ENCODE measurements around the gene SYT8. TPM values are rescaled to one million over a fixed set of nuclear protein-coding genes. Genes with fewer than 3 reads are reported as not detected.
A peak's percentile ranks its signal among the peaks of the same experiment; 100 is the strongest.

Gene SYT8
- total and polyA plus RNA-seq, 7 donors, result 0.04 to 0.28 (median 0.06) TPM; not detected in 4

DNA sequence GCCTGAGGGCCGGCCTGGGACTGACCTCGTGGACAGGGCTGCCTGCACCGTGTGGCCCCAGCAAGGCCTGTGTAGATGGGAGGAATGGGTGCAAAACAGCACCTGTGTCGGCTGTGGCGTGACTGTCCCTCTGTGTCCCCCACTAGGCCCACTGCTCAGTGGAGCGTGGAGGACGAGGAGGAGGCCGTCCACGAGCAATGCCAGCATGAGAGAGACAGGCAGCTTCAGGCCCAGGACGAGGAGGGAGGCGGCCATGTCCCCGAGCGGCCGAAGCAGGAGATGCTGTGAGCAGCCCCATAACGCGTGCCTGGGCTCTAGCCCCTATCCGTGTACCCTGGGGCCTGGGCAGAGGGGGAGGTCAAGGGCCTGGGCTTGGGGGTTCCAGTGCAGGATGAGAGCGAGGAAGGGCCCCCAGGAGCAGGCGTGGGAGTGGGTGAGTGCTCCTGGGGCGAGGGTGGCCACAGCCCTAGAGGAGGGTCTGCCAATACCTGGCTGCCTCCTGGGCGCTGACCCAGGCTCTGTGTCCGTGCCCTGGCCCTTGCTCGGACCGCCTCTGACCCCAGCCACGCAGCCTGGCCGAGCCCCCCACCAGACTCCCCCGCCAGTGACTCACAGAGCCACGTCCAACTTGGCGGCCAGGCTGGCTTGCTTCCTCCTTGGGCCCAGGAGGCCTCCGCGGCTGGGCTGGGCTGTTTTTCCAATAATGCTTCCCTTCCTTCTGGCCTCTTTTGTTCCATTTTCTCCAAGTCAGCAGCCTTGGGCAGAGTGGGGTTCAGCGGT lies 45.3 kb downstream of the SYT8 start:
- Histone ChIP-seq H3K9me3 (no peaks in the 10 kb centered on the region), H3K4me1 (peaks cover 32% of the 10 kb centered on the region), H3K36me3 (ENCODE audit: insufficient read depth in 1 of 2, low read depth in 1 of 2) (no peaks in the 10 kb centered on the region), H3K4me3 (no peak overlapping the region), H3K27ac (peak overlapping the region; percentile 84), H3K27me3 (ENCODE audit: insufficient read depth in 3 of 3, low read length in 2 of 3) (peaks cover 0 to 5% (median 3%) of the 10 kb centered on the region in 3 donors)
- TF ChIP-seq, protein P1, sequence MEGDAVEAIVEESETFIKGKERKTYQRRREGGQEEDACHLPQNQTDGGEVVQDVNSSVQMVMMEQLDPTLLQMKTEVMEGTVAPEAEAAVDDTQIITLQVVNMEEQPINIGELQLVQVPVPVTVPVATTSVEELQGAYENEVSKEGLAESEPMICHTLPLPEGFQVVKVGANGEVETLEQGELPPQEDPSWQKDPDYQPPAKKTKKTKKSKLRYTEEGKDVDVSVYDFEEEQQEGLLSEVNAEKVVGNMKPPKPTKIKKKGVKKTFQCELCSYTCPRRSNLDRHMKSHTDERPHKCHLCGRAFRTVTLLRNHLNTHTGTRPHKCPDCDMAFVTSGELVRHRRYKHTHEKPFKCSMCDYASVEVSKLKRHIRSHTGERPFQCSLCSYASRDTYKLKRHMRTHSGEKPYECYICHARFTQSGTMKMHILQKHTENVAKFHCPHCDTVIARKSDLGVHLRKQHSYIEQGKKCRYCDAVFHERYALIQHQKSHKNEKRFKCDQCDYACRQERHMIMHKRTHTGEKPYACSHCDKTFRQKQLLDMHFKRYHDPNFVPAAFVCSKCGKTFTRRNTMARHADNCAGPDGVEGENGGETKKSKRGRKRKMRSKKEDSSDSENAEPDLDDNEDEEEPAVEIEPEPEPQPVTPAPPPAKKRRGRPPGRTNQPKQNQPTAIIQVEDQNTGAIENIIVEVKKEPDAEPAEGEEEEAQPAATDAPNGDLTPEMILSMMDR (IDR thresholded peaks at IDR 0.05), result no peak
- 61 to 64% (median 61%) methylated on average over 25 to 32 of the region's 32 CpGs for WGBS, 3 donors
- peak in 3 of 4 donors; percentile 24 to 41 (median 24) for ATAC-seq
- peak; percentile 85 to 91 for DNase-seq
- intact Hi-C loops (cut with DNase I), result loop anchor here (5.0 kb wide), 4 partner anchors 37 to 267 kb away; partner anchors contain the start of genes TNNT3 (in 2 of the 2) and TNNI2 (in 1 of the 2)

DNA sequence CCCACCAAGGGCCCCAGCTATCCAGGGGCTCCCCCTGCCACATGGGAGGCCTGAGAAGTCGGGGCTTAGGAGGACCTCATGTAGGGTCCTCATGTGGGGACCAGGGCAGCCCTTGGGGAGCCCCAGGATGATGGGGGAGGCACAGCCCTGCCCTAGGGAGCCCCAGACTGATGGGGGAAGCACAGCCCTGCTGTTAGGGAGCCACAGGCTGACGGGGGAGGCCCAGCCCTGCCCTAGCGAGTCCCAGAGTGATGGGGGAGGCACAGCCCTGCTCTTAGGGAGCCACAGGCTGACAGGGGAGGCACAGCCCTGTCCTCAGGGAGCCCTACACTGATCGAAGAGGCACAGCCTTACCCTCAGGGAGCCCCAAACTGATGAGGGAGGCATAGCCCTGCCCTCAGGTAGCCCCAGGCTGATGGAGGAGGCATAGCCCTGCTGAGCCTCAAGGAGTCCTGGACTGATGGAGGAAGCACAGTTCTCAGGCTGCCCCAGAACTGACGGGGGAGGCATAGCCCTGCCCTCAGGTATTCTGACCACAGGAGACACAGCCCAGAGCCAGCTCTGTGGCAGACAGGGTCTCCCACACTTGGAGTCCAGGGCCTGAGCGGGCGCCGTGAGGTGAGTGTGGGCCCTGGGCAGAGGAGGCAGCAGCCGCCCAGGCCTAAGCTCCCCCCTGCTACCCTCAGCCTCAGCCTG lies 46.1 kb downstream of the SYT8 start:
- no peaks in the 10 kb centered on the region for H3K9me3 ChIP-seq
- DNase-seq, result no peak
- WGBS, 3 donors, result 61 to 74% (median 65%) methylated on average over 9 of the region's 9 CpGs
- H3K36me3 ChIP-seq (ENCODE audit: insufficient read depth in 1 of 2, low read depth in 1 of 2), result peaks cover 0 to under 1% of the 10 kb centered on the region in 2 donors
- peaks cover 29% of the 10 kb centered on the region for H3K4me1 ChIP-seq
- no peak overlapping the region for H3K4me3 ChIP-seq
- TF ChIP-seq, protein P1 (IDR thresholded peaks at IDR 0.05), result no peak
- intact Hi-C loops (cut with DNase I), result loop anchor here (5.0 kb wide), 4 partner anchors 36 to 266 kb away; partner anchors contain the start of genes TNNT3 (in 2 of the 2) and TNNI2 (in 1 of the 2)
- no peak for ATAC-seq
- H3K27ac ChIP-seq, result peak overlapping the region; percentile 84
- H3K27me3 ChIP-seq (ENCODE audit: insufficient read depth in 3 of 3, low read length in 2 of 3), result no peaks in the 10 kb centered on the region

DNA sequence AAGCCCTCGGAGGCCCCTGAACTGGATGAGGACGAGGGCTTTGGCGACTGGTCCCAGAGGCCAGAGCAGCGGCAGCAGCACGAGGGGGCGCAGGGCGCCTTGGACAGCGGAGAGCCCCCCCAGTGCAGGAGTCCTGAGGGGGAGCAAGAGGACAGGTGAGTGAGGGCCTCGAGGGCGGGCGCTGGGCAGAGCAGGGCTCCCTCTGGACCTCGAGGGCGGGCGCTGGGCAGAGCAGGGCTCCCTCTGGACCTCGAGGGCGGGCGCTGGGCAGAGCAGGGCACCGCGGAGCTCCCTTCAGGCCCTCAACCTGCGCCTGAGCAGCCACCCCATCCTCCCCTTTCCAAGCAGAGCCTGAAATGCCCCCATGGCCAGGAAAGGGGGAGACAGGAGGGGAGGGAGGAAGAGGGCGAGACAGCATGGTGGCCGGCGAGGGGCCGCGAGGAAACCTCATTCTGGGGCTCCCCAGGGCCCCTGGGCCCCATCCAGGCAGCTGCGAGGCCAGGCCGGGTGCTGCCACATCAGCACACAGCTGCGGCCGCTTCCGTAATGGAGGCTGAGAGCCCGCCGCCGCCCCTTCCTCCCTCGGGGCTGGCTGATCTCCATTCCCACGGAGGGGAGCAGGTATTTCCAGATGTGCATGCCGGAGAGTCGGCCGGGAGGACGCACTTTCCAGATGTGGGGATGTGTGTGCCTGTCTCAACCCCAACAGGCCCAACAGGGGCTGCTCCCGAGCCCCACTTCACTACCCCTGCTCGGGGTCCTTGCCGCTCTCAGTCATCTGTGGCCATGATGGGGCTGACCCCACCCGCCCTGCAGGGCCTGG lies 46.9 kb downstream of the SYT8 start:
- peak; percentile 67 to 87 for DNase-seq
- H3K36me3 ChIP-seq (ENCODE audit: insufficient read depth in 1 of 2, low read depth in 1 of 2), result peaks cover 0 to 4% of the 10 kb centered on the region in 2 donors
- TF ChIP-seq, protein P1 (IDR thresholded peaks at IDR 0.05), result no peak
- H3K27me3 ChIP-seq (ENCODE audit: insufficient read depth in 3 of 3, low read length in 2 of 3), result no peaks in the 10 kb centered on the region
- WGBS, 3 donors, result 23 to 30% (median 25%) methylated on average over 27 to 43 of the region's 43 CpGs
- H3K4me1 ChIP-seq, result peaks cover 23% of the 10 kb centered on the region
- ATAC-seq, result peak; percentile 14 to 51 (median 20)
- H3K4me3 ChIP-seq, result no peak overlapping the region
- H3K27ac ChIP-seq, result peak overlapping the region; percentile 84
- H3K9me3 ChIP-seq, result no peaks in the 10 kb centered on the region
- intact Hi-C loops (cut with DNase I), result loop anchor here (5.0 kb wide), 4 partner anchors 36 to 266 kb away; partner anchors contain the start of genes TNNT3 (in 2 of the 2) and TNNI2 (in 1 of the 2)

Data from psoas muscle (tissue), 8 donors.